Testis (tissue), 3 donors: ENCODE measurements around the gene AGAP1. TPM values are rescaled to one million over a fixed set of nuclear protein-coding genes. Genes with fewer than 3 reads are reported as not detected.

Experiments
- DNase-seq: peaks from one replicate; pipeline ENCODE4 v3.0.0-alpha.2; 2019
- H3K27ac ChIP-seq, 2 donors: fragments of 200-600 bp; sonication (generic); one replicate each; pipeline ENCODE4 v1.5.1; 2019
- H3K27me3 ChIP-seq: fragments of 200-600 bp; sonication (generic); one replicate; pipeline ENCODE4 v1.5.1; 2019
- H3K36me3 ChIP-seq: fragments of 200-600 bp; sonication (generic); one replicate; pipeline ENCODE4 v1.5.1; 2017; ENCODE audit warnings: low read depth; ENCODE audit errors: missing control alignments
- H3K4me1 ChIP-seq: fragments of 200-600 bp; sonication (generic); one replicate; pipeline ENCODE4 v1.5.1; 2019
- H3K4me3 ChIP-seq, 2 donors: fragments of 200-600 bp; sonication (generic); one replicate each; pipeline ENCODE4 v1.5.1; 2017 to 2019
- H3K9me3 ChIP-seq: fragments of 200-600 bp; sonication (generic); one replicate; pipeline ENCODE4 v1.5.1; 2017
- POLR2A ChIP-seq: fragments of 450-650 bp; IDR thresholded peaks from one replicate; pipeline ENCODE4 v1.6.1; 2017; ENCODE audit warnings: antibody characterized with exemption, mild to moderate bottlenecking, moderate library complexity
- WGBS, 2 donors: methylation state at CpG; one replicate each; pipeline ENCODE4 v1.1.5; 2018; 5-methylcytosine and 5-hydroxymethylcytosine counted together
- intact Hi-C: fragments of 100-400 bp; cut with DNase I; formaldehyde crosslinking; loops from one replicate; pipeline ENCODE4 v1.15.1; 2023; ENCODE audit warnings: low total_unique reads
- polyA plus RNA-seq: library from polyadenylated mRNA; stranded (reverse); fragments of 350-450 nt; fragmentation: Illumina TruSeq; extraction: RNeasy Lipid Tissue Mini Kit (QIAGEN cat#74804); gene quantifications from one replicate; pipeline ENCODE4 v1.2.3, GENCODE V29; 2014; ENCODE audit warnings: low read depth, low replicate concordance; ENCODE audit not compliant: insufficient read depth
- total RNA-seq, 2 donors: library from RNA; depleted of rRNA; stranded (reverse); fragments of >200 nt; gene quantifications; one replicate each; pipeline ENCODE4 v1.2.3, GENCODE V29; 2016
- TF ChIP-seq, protein P1 (sequence below), 3 experiments: fragments of 450-650 bp in 2 of 3; fragments of 200-600 bp in 1 of 3; sonication (generic) in 1 of 3; IDR thresholded peaks; one replicate each; pipeline ENCODE4 v1.5.1; 2016 to 2019; ENCODE audit warnings: antibody characterized with exemption in 3 of 3, mild to moderate bottlenecking in 2 of 3, moderate library complexity in 1 of 3

The AGAP1 gene
- total and polyA plus RNA-seq, 3 donors from 2014 or later = 21.4 to 45.5 (median 40.7) TPM

DNA sequence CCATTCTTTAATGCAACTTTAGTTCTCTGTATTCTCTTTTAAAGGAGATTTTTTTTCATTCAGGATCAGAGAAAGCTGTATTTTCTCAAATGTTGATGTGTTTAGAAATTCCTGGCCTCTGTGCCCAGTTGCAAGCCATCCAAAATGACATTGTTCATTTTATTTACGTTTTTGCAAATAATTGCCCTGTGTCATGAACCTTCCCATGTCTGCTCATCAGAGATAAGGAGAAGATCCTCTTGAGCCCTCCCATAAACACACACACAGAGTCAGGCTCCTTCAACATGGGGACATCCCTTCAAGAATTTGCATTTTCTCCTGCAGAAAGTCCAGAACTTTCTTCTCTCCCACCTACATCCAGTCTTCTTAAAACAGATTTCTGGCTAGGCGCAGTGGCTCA is 415.5 kb downstream of the AGAP1 start:
- no peaks in the 10 kb centered on the region for H3K4me1 ChIP-seq
- no peaks in the 10 kb centered on the region for H3K36me3 ChIP-seq
- intact Hi-C loops = no loop called here
- 80 to 82% methylated on average over 2 of the region's 2 CpGs for WGBS, 2 donors
- TF ChIP-seq POLR2A = no peak
- TF ChIP-seq, protein P1, sequence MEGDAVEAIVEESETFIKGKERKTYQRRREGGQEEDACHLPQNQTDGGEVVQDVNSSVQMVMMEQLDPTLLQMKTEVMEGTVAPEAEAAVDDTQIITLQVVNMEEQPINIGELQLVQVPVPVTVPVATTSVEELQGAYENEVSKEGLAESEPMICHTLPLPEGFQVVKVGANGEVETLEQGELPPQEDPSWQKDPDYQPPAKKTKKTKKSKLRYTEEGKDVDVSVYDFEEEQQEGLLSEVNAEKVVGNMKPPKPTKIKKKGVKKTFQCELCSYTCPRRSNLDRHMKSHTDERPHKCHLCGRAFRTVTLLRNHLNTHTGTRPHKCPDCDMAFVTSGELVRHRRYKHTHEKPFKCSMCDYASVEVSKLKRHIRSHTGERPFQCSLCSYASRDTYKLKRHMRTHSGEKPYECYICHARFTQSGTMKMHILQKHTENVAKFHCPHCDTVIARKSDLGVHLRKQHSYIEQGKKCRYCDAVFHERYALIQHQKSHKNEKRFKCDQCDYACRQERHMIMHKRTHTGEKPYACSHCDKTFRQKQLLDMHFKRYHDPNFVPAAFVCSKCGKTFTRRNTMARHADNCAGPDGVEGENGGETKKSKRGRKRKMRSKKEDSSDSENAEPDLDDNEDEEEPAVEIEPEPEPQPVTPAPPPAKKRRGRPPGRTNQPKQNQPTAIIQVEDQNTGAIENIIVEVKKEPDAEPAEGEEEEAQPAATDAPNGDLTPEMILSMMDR (IDR thresholded peaks at IDR 0.05) = no peak
- DNase-seq = no peak
- no peaks in the 10 kb centered on the region for H3K9me3 ChIP-seq
- no peak overlapping the region for H3K4me3 ChIP-seq
- no peaks in the 10 kb centered on the region for H3K27me3 ChIP-seq
- H3K27ac ChIP-seq = no peak overlapping the region

DNA sequence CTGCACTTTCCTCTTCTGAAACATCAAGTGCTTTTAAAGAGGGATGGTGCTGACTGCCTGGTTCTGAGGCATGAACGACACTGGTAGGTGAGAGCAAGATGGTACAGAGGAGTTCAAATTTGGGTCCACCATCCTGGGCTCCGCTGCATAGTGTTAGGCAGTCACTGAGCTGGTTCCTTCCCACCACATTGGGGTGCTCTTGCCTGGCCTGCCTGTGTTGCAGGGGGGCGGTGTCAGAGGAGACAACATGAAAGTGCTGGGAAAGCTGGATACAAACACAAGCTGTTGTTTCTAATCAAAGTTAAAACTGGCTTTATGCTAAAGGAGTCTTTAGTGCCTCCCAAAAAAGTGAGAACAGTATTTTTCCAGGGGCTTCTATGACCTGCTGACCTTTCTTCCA is 416.2 kb downstream of the AGAP1 start:
- no peak for DNase-seq
- Histone ChIP-seq H3K27ac (no peak overlapping the region), H3K27me3 (no peaks in the 10 kb centered on the region), H3K4me3 (no peak overlapping the region), H3K36me3 (no peaks in the 10 kb centered on the region), H3K9me3 (no peaks in the 10 kb centered on the region), H3K4me1 (no peaks in the 10 kb centered on the region)
- intact Hi-C loops = no loop called here
- TF ChIP-seq POLR2A = no peak
- TF ChIP-seq, protein P1 (IDR thresholded peaks at IDR 0.05) = no peak
- 87 to 90% methylated on average over 3 of the region's 3 CpGs for WGBS, 2 donors

- no peaks in the 10 kb centered on the region for H3K36me3 ChIP-seq
- H3K9me3 ChIP-seq = no peaks in the 10 kb centered on the region
- no peaks in the 10 kb centered on the region for H3K4me1 ChIP-seq
- no peak for DNase-seq
- H3K4me3 ChIP-seq = no peak overlapping the region
- TF ChIP-seq POLR2A = no peak
- TF ChIP-seq, protein P1 (IDR thresholded peaks at IDR 0.05) = no peak
- no peak overlapping the region for H3K27ac ChIP-seq
- intact Hi-C loops = no loop called here
- 87 to 91% methylated on average over 6 of the region's 6 CpGs for WGBS, 2 donors
- no peaks in the 10 kb centered on the region for H3K27me3 ChIP-seq
Measured at GRCh38 chr2:235911125-235911524, 417.3 kb downstream of the AGAP1 start.

- WGBS, 2 donors = 78 to 84% methylated on average over 10 of the region's 10 CpGs
- DNase-seq = no peak
- Histone ChIP-seq H3K4me3 (no peak overlapping the region), H3K36me3 (no peaks in the 10 kb centered on the region), H3K9me3 (no peaks in the 10 kb centered on the region), H3K27me3 (no peaks in the 10 kb centered on the region), H3K4me1 (no peaks in the 10 kb centered on the region), H3K27ac (no peak overlapping the region)
- TF ChIP-seq, protein P1 (IDR thresholded peaks at IDR 0.05) = no peak
- intact Hi-C loops = no loop called here
Measured at GRCh38 chr2:235911633-235912233, 417.9 kb downstream of the AGAP1 start.

- Histone ChIP-seq H3K36me3 (no peaks in the 10 kb centered on the region), H3K27ac (no peak overlapping the region), H3K4me1 (no peaks in the 10 kb centered on the region), H3K27me3 (no peaks in the 10 kb centered on the region), H3K4me3 (no peak overlapping the region), H3K9me3 (no peaks in the 10 kb centered on the region)
- no peak for DNase-seq
- TF ChIP-seq, protein P1 (IDR thresholded peaks at IDR 0.05) = no peak
- no peak for TF ChIP-seq POLR2A
- intact Hi-C loops = no loop called here
- WGBS, 2 donors = 94 to 95% methylated on average over 9 of the region's 9 CpGs
Measured at GRCh38 chr2:235914756-235915155, 420.9 kb downstream of the AGAP1 start.
